IPS DF 6.9 (cell line): Measurements from ENCODE around the gene ZFHX3.

ENCODE experiments used
- DNase-seq: peaks from one replicate; pipeline ENCODE4 v3.0.0-alpha.2; 2013; ENCODE audit warnings: low read depth, low spot score
- H3K27ac ChIP-seq: one replicate; pipeline ENCODE4 v1.5.1; 2013; ENCODE audit warnings: low read length, control low read depth
- H3K27me3 ChIP-seq: 2 replicates; pipeline ENCODE4 v1.6.1; 2013; ENCODE audit warnings: mild to moderate bottlenecking, low read length; ENCODE audit not compliant: control insufficient read depth, insufficient read depth
- H3K36me3 ChIP-seq: 2 replicates; pipeline ENCODE4 v1.6.1; 2013; ENCODE audit warnings: low read length; ENCODE audit not compliant: control insufficient read depth, insufficient read depth
- H3K4me1 ChIP-seq: 2 replicates; pipeline ENCODE4 v1.6.1; 2013; ENCODE audit warnings: low read length; ENCODE audit not compliant: control insufficient read depth, insufficient read depth
- H3K4me3 ChIP-seq: 2 replicates; pipeline ENCODE4 v1.5.1; 2013; ENCODE audit warnings: mild to moderate bottlenecking, low read length
- H3K9me3 ChIP-seq: 2 replicates; pipeline ENCODE4 v1.6.1; 2013; ENCODE audit warnings: low read length, inconsistent platforms; ENCODE audit not compliant: control insufficient read depth, insufficient read depth
- WGBS: extraction: QIAGEN DNeasy Blood & Tissue Kit; methylation state at CpG from one replicate; pipeline ENCODE4 v1.1.7; 2013; ENCODE audit warnings: mixed read lengths, missing lambda C conversion rate; ENCODE audit not compliant: insufficient read length, insufficient coverage; 5-methylcytosine and 5-hydroxymethylcytosine counted together

The ZFHX3 gene

GRCh38 chr16:72811188-72811720 lies 236.7 kb downstream of the ZFHX3 start:
- no peak for DNase-seq
- no peak overlapping the region for H3K27ac ChIP-seq
- H3K36me3 ChIP-seq = no peaks in the 10 kb centered on the region
- no peaks in the 10 kb centered on the region for H3K4me1 ChIP-seq
- WGBS = no CpG with 5 or more reads among the region's 8 CpGs
- no peaks in the 10 kb centered on the region for H3K9me3 ChIP-seq
- H3K27me3 ChIP-seq = no peaks in the 10 kb centered on the region
- no peak overlapping the region for H3K4me3 ChIP-seq

DNA sequence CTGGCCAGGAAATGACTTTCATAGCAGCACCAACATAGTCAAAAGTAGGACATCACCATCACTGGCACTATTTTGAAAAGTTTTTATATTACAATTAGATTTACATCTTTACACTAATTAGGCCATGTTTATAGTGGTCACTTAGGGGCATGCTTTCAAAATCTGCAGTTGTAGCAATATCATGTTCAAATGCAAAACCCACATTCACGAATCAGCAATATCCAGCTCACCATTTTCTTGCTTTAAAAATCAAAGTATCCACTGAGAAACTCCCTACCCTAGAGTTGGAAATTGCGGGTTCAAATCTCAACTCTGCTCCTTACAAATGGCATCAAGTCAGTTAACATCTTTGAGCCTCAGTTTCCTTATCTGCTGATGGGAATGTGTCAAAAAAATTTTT lies 237.4 kb downstream of the ZFHX3 start:
- H3K36me3 ChIP-seq = no peaks in the 10 kb centered on the region
- H3K27me3 ChIP-seq = no peaks in the 10 kb centered on the region
- peaks cover 1% of the 10 kb centered on the region; the same call in 1 of the 2 replicates for H3K4me1 ChIP-seq
- DNase-seq = no peak
- no peak overlapping the region for H3K4me3 ChIP-seq
- H3K27ac ChIP-seq = no peak overlapping the region
- WGBS = no CpG with 5 or more reads among the region's 2 CpGs
- no peaks in the 10 kb centered on the region for H3K9me3 ChIP-seq

- H3K27ac ChIP-seq = no peak overlapping the region
- no peaks in the 10 kb centered on the region for H3K36me3 ChIP-seq
- no peaks in the 10 kb centered on the region for H3K27me3 ChIP-seq
- no peaks in the 10 kb centered on the region for H3K9me3 ChIP-seq
- WGBS = no CpG with 5 or more reads among the region's 4 CpGs
- no peak overlapping the region for H3K4me3 ChIP-seq
- H3K4me1 ChIP-seq = peaks cover 1% of the 10 kb centered on the region; the same call in 1 of the 2 replicates
- no peak for DNase-seq
Observed at GRCh38 chr16:72809446-72809845, 238.5 kb downstream of the ZFHX3 start.

GRCh38 chr16:72808754-72809153 lies 239.2 kb downstream of the ZFHX3 start:
- Histone ChIP-seq H3K4me1 (peaks cover 1% of the 10 kb centered on the region; the same call in 1 of the 2 replicates), H3K4me3 (no peak overlapping the region), H3K27me3 (no peaks in the 10 kb centered on the region), H3K36me3 (no peaks in the 10 kb centered on the region), H3K9me3 (no peaks in the 10 kb centered on the region), H3K27ac (no peak overlapping the region)
- DNase-seq = no peak
- WGBS = no CpG with 5 or more reads among the region's 1 CpG

DNA sequence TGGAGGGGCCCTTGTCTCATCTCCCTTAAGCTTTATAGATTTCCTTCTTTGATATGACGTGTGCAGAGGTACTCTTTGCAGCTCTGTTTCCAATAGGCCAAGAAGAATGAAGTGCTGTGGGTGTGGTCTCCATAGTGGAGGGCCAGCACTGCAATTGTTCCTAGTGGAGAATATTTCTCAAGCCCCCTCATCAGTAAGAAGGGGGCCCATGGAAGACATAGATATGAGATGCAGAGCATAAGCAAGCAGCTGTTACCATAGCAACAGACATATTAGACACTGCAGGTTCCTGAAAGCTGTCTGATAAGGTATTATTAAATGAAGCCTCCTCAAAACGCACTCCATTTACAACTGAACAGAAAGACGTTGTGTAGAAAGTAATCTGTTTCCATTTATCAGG lies 240.7 kb downstream of the ZFHX3 start:
- no peak for DNase-seq

DNA sequence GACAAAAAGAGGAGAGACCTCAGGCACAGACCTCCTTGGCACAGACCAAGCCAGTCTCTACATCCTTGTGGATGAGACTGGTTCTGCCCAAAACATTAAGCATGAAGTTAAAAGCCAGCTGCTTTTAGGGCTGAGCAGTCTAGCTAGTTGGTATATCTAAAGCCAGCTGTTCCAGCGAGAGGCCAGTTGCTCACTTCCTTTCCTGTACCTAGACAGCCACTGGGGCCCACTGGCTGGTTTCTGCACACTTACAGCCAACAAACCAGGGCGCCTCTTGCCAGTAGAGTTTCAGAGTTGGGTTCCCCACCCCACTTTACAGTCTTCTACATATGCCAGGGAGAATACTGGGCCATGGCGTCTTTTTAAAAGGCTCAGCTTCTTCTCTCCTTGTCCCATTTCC lies 242.4 kb downstream of the ZFHX3 start:
- Histone ChIP-seq H3K4me1 (peaks cover 1% of the 10 kb centered on the region; the same call in 1 of the 2 replicates), H3K27ac (no peak overlapping the region), H3K36me3 (no peaks in the 10 kb centered on the region), H3K9me3 (no peaks in the 10 kb centered on the region), H3K4me3 (no peak overlapping the region), H3K27me3 (no peaks in the 10 kb centered on the region)
- DNase-seq = no peak
- no CpG with 5 or more reads among the region's 3 CpGs for WGBS

More for the DNA sequence above, 240.7 kb downstream of the ZFHX3 start:
- Histone ChIP-seq H3K4me3 (no peak overlapping the region), H3K9me3 (no peaks in the 10 kb centered on the region), H3K36me3 (no peaks in the 10 kb centered on the region), H3K27me3 (no peaks in the 10 kb centered on the region), H3K27ac (no peak overlapping the region), H3K4me1 (peaks cover 1% of the 10 kb centered on the region; the same call in 1 of the 2 replicates)
- no CpG with 5 or more reads among the region's 3 CpGs for WGBS

DNA sequence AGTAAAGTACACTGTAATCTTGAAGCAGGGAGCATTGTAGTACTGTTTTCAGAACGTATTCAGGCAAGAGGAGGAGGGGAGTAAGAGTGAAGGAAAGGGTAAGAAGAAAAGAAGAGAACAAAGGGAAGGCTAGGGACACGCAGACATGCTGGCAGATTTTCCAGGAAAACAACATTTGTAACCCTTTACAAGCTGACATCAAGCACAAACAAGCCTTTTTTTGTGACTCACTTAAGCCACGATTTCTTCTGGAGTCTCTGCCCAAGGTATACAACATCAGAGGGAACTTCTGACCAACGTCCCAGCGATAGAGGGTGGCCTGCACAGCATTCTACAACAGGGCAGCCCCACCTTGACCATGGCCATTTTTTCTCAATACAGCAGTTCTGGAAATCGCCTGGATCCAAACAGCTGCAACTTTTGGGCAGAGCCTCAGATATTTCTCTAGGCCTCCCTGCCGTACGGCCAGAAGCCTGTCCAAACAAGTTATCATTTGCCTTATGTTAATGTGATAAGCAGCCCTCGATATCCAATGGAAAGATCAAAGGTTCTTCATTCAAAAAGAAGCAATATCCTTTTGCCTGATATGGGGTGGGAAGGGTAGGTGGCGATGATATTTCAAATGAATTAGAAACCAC lies 247.3 kb downstream of the ZFHX3 start:
- no peak for DNase-seq
- H3K4me3 ChIP-seq = no peak overlapping the region
- H3K9me3 ChIP-seq = no peaks in the 10 kb centered on the region
- no peaks in the 10 kb centered on the region for H3K4me1 ChIP-seq
- no peaks in the 10 kb centered on the region for H3K27me3 ChIP-seq
- H3K36me3 ChIP-seq = no peaks in the 10 kb centered on the region
- no CpG with 5 or more reads among the region's 10 CpGs for WGBS
- no peak overlapping the region for H3K27ac ChIP-seq

- H3K9me3 ChIP-seq = no peaks in the 10 kb centered on the region
- H3K27me3 ChIP-seq = no peaks in the 10 kb centered on the region
- H3K4me1 ChIP-seq = no peaks in the 10 kb centered on the region; the same call in 1 of the 2 replicates
- H3K27ac ChIP-seq = no peak overlapping the region
- H3K36me3 ChIP-seq = no peaks in the 10 kb centered on the region; the same call in 1 of the 2 replicates
- no peak overlapping the region for H3K4me3 ChIP-seq
- DNase-seq = no peak
- no CpG with 5 or more reads among the region's 7 CpGs for WGBS
Observed at GRCh38 chr16:72798264-72798663, 249.7 kb downstream of the ZFHX3 start.

DNA sequence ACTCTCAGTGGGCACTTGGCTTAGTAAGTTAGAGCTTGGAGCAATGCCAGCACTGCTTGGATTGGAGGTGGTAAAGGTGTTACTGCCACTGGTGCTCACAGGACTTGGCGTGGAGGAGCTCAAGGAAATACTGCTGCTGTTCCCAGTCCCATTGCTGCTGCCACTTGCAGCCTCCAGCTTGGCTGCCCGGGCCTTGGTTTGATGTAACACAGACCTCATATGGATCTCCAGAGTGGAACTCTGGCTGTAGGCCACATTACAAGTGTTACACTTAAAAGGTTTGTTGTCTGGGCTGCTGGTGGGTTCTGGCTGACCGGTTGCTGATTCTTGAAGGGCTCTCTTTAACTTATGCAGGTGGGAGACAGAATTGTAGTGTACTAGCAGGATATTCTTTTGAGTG lies 250.3 kb downstream of the ZFHX3 start:
- no peaks in the 10 kb centered on the region for H3K27me3 ChIP-seq
- H3K27ac ChIP-seq = no peak overlapping the region
- no peak for DNase-seq
- H3K4me1 ChIP-seq = no peaks in the 10 kb centered on the region; the same call in 1 of the 2 replicates
- WGBS = no CpG with 5 or more reads among the region's 3 CpGs
- no peak overlapping the region for H3K4me3 ChIP-seq
- H3K9me3 ChIP-seq = no peaks in the 10 kb centered on the region
- H3K36me3 ChIP-seq = no peaks in the 10 kb centered on the region; the same call in 1 of the 2 replicates

DNA sequence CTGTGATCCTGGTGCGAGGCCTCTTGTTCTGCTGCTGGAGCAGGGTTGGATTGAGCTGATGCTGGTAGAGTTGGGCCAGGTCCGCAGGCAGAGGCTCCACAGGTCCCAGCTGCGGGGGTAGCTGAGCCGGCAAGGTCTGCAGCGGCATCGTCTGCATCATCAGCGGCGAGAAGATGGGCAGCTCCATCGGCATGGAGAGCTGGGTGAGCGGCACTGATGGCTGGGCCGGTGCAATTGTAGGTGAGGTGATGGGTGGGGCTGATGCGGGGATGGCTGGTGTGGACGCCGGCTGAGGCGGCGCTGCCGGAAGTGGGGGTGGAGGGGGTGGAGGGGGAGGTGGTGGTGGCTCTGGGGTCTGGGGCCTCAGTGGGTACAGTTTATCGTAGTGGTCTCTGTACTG lies 251.7 kb downstream of the ZFHX3 start:
- no peak overlapping the region for H3K27ac ChIP-seq
- no peaks in the 10 kb centered on the region for H3K27me3 ChIP-seq
- no peak for DNase-seq
- no peaks in the 10 kb centered on the region; the same call in 1 of the 2 replicates for H3K36me3 ChIP-seq
- no peak overlapping the region for H3K4me3 ChIP-seq
- H3K9me3 ChIP-seq = no peaks in the 10 kb centered on the region
- no CpG with 5 or more reads among the region's 18 CpGs for WGBS
- no peaks in the 10 kb centered on the region; the same call in 1 of the 2 replicates for H3K4me1 ChIP-seq

GRCh38 chr16:72794986-72795385 lies 252.9 kb downstream of the ZFHX3 start:
- Histone ChIP-seq H3K27me3 (no peaks in the 10 kb centered on the region), H3K9me3 (no peaks in the 10 kb centered on the region), H3K4me1 (no peaks in the 10 kb centered on the region; the same call in 1 of the 2 replicates), H3K36me3 (no peaks in the 10 kb centered on the region; the same call in 1 of the 2 replicates), H3K27ac (no peak overlapping the region), H3K4me3 (no peak overlapping the region)
- DNase-seq = no peak
- WGBS = no CpG with 5 or more reads among the region's 9 CpGs
